ENCODE measurements around the gene PDZK1.

DNA sequence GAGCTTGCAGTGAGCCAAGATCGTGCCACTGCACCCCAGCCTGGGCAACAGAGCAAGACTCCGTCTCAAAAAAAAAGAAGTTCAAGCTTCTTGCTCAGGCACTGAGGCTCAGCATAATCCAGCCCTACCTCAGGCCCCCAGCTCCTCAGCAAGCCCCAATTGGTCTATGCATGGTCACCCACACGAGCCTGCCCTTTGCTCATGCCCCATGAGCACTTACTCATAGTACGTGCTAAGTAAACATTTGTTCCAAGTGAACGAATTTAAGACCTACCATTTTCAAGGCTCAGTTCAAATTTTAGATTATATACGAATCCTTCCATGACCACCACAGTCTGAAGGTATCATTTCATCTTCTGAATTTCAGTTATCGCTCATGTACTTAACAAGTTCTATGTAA is 4.3 kb downstream of the PDZK1 start:
- TF ChIP-seq, protein P1, sequence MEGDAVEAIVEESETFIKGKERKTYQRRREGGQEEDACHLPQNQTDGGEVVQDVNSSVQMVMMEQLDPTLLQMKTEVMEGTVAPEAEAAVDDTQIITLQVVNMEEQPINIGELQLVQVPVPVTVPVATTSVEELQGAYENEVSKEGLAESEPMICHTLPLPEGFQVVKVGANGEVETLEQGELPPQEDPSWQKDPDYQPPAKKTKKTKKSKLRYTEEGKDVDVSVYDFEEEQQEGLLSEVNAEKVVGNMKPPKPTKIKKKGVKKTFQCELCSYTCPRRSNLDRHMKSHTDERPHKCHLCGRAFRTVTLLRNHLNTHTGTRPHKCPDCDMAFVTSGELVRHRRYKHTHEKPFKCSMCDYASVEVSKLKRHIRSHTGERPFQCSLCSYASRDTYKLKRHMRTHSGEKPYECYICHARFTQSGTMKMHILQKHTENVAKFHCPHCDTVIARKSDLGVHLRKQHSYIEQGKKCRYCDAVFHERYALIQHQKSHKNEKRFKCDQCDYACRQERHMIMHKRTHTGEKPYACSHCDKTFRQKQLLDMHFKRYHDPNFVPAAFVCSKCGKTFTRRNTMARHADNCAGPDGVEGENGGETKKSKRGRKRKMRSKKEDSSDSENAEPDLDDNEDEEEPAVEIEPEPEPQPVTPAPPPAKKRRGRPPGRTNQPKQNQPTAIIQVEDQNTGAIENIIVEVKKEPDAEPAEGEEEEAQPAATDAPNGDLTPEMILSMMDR (IDR thresholded peaks at IDR 0.05; ENCODE audit: control extremely low read depth in 1 of 3, insufficient read depth in 1 of 3, low read depth in 1 of 3, low read length in 3 of 3) = no peak
- TF ChIP-seq NRF1 (IDR thresholded peaks at IDR 0.05; ENCODE audit: low read depth, low read length) (no peak), TBP (IDR thresholded peaks at IDR 0.05; ENCODE audit: low read depth, low read length) (no peak)
